Neutrophil (primary cell): Measurements from ENCODE around the gene SDK2.

Experiments
- H3K27ac ChIP-seq: fragments of 200-600 bp; sonication (generic); 2 replicates; pipeline ENCODE4 v1.5.1; 2016; ENCODE audit warnings: mild to moderate bottlenecking, moderate library complexity
- H3K27me3 ChIP-seq: fragments of 200-600 bp; sonication (generic); 2 replicates; pipeline ENCODE4 v1.6.0; 2016; ENCODE audit warnings: mild to moderate bottlenecking
- H3K36me3 ChIP-seq: fragments of 200-600 bp; sonication (generic); 2 replicates; pipeline ENCODE4 v1.5.1; 2017
- H3K4me1 ChIP-seq, 2 experiments: fragments of 200-600 bp in 1 of 2; sonication (generic) in 1 of 2; 1 replicate in 1 of 2; 2 replicates in 1 of 2; pipeline versions ENCODE4 v1.5.1 to v1.6.1; 2013 to 2016; ENCODE audit warnings: low read depth in 1 of 2, low read length in 1 of 2, mild to moderate bottlenecking in 1 of 2, moderate library complexity in 1 of 2; ENCODE audit not compliant: control insufficient read depth in 1 of 2, insufficient read depth in 1 of 2
- H3K4me3 ChIP-seq, 2 experiments: fragments of 200-600 bp in 1 of 2; sonication (generic) in 1 of 2; 1 replicate in 1 of 2; 2 replicates in 1 of 2; pipeline ENCODE4 v1.5.1; 2013 to 2016; ENCODE audit warnings: low read depth in 1 of 2, low read length in 1 of 2, mild to moderate bottlenecking in 1 of 2, moderate library complexity in 1 of 2
- H3K9me3 ChIP-seq: fragments of 200-600 bp; sonication (generic); 2 replicates; pipeline ENCODE4 v1.5.1; 2016
- TF ChIP-seq, protein P1 (sequence below): fragments of 200-600 bp; sonication (generic); IDR thresholded peaks from 2 replicates; pipeline ENCODE4 v1.5.1; 2016; ENCODE audit warnings: antibody characterized with exemption

SDK2 gene

DNA sequence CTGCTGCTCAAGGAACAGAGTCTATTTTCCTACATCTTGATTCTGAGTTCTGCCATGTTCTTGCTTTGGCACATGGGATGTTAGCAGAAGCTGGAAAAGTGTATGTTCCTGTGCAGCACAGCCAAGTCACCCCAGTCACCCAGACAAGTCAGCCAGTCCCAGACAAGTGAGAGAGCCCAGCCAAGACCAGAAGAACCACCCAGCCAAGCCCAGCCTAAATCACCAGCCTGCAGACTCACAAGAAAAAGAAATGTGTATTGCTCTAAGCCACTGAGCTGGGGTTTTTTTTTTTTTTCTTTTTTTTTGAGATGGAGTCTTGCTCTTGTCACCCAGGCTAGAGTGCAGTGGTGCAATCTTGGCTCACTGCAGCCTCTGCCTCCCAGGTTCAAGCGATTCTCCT, 191.2 kb downstream of the SDK2 start:
- Histone ChIP-seq H3K27me3 (no peaks in the 10 kb centered on the region), H3K4me3 (no peak overlapping the region)

GRCh38 chr17:73452009-73452408, 192.2 kb downstream of the SDK2 start:
- no peaks in the 10 kb centered on the region for H3K4me1 ChIP-seq
- TF ChIP-seq, protein P1, sequence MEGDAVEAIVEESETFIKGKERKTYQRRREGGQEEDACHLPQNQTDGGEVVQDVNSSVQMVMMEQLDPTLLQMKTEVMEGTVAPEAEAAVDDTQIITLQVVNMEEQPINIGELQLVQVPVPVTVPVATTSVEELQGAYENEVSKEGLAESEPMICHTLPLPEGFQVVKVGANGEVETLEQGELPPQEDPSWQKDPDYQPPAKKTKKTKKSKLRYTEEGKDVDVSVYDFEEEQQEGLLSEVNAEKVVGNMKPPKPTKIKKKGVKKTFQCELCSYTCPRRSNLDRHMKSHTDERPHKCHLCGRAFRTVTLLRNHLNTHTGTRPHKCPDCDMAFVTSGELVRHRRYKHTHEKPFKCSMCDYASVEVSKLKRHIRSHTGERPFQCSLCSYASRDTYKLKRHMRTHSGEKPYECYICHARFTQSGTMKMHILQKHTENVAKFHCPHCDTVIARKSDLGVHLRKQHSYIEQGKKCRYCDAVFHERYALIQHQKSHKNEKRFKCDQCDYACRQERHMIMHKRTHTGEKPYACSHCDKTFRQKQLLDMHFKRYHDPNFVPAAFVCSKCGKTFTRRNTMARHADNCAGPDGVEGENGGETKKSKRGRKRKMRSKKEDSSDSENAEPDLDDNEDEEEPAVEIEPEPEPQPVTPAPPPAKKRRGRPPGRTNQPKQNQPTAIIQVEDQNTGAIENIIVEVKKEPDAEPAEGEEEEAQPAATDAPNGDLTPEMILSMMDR, result no peak
- no peak overlapping the region for H3K4me3 ChIP-seq
- H3K36me3 ChIP-seq, result no peaks in the 10 kb centered on the region
- H3K27me3 ChIP-seq, result no peaks in the 10 kb centered on the region
- no peaks in the 10 kb centered on the region for H3K9me3 ChIP-seq
- H3K27ac ChIP-seq, result no peak overlapping the region

More for the DNA sequence above, 191.2 kb downstream of the SDK2 start:
- Histone ChIP-seq H3K36me3 (no peaks in the 10 kb centered on the region), H3K4me1 (no peaks in the 10 kb centered on the region), H3K9me3 (no peaks in the 10 kb centered on the region), H3K27ac (no peak overlapping the region)
- TF ChIP-seq, protein P1, result no peak

- no peaks in the 10 kb centered on the region for H3K9me3 ChIP-seq
- H3K4me3 ChIP-seq, result no peak overlapping the region
- TF ChIP-seq, protein P1, result no peak
- H3K27me3 ChIP-seq, result no peaks in the 10 kb centered on the region
- no peaks in the 10 kb centered on the region for H3K4me1 ChIP-seq
- H3K36me3 ChIP-seq, result no peaks in the 10 kb centered on the region
- no peak overlapping the region for H3K27ac ChIP-seq
Measured at GRCh38 chr17:73447319-73447718, 196.9 kb downstream of the SDK2 start.

DNA sequence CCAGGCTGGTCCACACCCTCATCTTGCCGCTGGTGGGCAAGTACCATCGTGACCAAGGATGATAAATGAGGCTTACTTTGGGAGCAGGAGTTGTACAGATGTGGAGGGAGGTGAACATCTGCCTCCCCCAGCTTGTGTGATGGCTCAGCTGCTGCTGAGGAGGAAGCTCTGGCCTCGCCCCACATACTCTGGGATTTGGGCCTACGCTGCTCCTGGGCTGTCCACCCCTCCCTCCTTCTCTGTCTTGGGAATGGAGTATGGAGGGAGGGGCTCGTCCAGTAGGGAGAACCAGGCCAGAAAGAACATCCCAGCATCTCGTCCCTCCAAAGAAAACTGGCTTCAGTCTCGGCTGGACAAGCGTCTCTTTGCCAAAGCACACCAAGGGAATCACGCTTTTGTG, 197.6 kb downstream of the SDK2 start:
- Histone ChIP-seq H3K9me3 (no peaks in the 10 kb centered on the region), H3K27ac (no peak overlapping the region), H3K36me3 (no peaks in the 10 kb centered on the region), H3K27me3 (no peaks in the 10 kb centered on the region), H3K4me3 (no peak overlapping the region), H3K4me1 (no peaks in the 10 kb centered on the region)
- TF ChIP-seq, protein P1, result no peak

DNA sequence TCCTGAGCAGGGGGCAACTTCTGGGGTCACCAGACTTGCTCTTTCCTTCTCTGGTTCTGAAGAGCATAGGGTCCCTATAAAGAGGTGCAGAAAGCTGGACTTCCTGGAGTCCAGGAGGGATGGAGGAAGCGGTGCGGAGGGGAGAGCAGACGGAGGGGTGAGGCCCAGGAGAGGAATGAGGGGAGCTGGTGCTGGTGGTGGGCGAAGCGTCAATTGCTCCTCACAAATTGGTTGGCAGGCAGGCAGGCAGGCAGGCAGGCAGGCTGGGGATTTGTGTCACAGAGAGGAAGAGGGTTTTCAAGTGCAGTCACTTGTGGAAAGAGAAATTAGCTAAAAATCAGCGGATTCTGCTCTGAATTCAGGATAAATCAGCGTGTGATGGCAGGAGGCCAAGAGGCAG, 198.8 kb downstream of the SDK2 start:
- no peak overlapping the region for H3K27ac ChIP-seq
- no peaks in the 10 kb centered on the region for H3K27me3 ChIP-seq
- no peaks in the 10 kb centered on the region for H3K4me1 ChIP-seq
- H3K4me3 ChIP-seq, result no peak overlapping the region
- TF ChIP-seq, protein P1, result no peak
- no peaks in the 10 kb centered on the region for H3K9me3 ChIP-seq
- no peaks in the 10 kb centered on the region for H3K36me3 ChIP-seq

- TF ChIP-seq, protein P1, result no peak
Measured at GRCh38 chr17:73444021-73444420, 200.2 kb downstream of the SDK2 start.

More at GRCh38 chr17:73444021-73444420, 200.2 kb downstream of the SDK2 start:
- Histone ChIP-seq H3K27ac (no peak overlapping the region), H3K27me3 (no peaks in the 10 kb centered on the region), H3K4me1 (no peaks in the 10 kb centered on the region), H3K36me3 (no peaks in the 10 kb centered on the region), H3K9me3 (no peaks in the 10 kb centered on the region), H3K4me3 (no peak overlapping the region)
